Mesenchymal stem cell (in vitro differentiated cells and primary cell): ENCODE results near the gene SMIM29.

Experiments used
- DNase-seq: peaks from one replicate; pipeline ENCODE4 v3.0.0-alpha.2; 2013
- H2AFZ ChIP-seq: one replicate; pipeline ENCODE4 v1.6.1; 2013; ENCODE audit warnings: low read depth, mild to moderate bottlenecking, control low read depth, inconsistent platforms, low read length, moderate library complexity
- H2AK5ac ChIP-seq: 2 replicates; pipeline ENCODE4 v1.6.1; 2013; ENCODE audit warnings: low read length, moderate library complexity, mild to moderate bottlenecking, inconsistent platforms; ENCODE audit not compliant: severe bottlenecking
- H2BK120ac ChIP-seq: one replicate; pipeline ENCODE4 v1.6.1; 2013; ENCODE audit warnings: low read depth, mild to moderate bottlenecking, inconsistent platforms, low read length, moderate library complexity
- H2BK12ac ChIP-seq, 2 experiments: one replicate each; pipeline ENCODE4 v1.6.1; 2013; ENCODE audit warnings: inconsistent platforms in 2 of 2, low read length in 2 of 2, mild to moderate bottlenecking in 2 of 2, moderate library complexity in 2 of 2, control low read depth in 1 of 2
- H2BK15ac ChIP-seq: one replicate; pipeline ENCODE4 v1.6.1; 2013; ENCODE audit warnings: mild to moderate bottlenecking, low read depth, inconsistent platforms; ENCODE audit not compliant: poor library complexity, severe bottlenecking
- H2BK5ac ChIP-seq: 2 replicates; pipeline ENCODE4 v1.6.1; 2013; ENCODE audit warnings: low read depth, mild to moderate bottlenecking, low read length, control low read depth, inconsistent platforms; ENCODE audit not compliant: poor library complexity, severe bottlenecking
- H3K14ac ChIP-seq, 2 experiments: one replicate each; pipeline ENCODE4 v1.6.1; 2013; ENCODE audit warnings: inconsistent platforms in 2 of 2, low read length in 2 of 2, control low read depth in 1 of 2, mild to moderate bottlenecking in 1 of 2, moderate library complexity in 1 of 2
- H3K18ac ChIP-seq, 2 experiments: one replicate each; pipeline ENCODE4 v1.6.1; 2013; ENCODE audit warnings: inconsistent platforms in 2 of 2, low read length in 2 of 2, control low read depth in 1 of 2, low read depth in 1 of 2, mild to moderate bottlenecking in 1 of 2
- H3K23ac ChIP-seq, 2 experiments: one replicate each; pipeline ENCODE4 v1.6.1; 2013; ENCODE audit warnings: inconsistent platforms in 2 of 2, low read length in 2 of 2, mild to moderate bottlenecking in 2 of 2, moderate library complexity in 2 of 2, control low read depth in 1 of 2
- H3K27ac ChIP-seq: 2 replicates; pipeline ENCODE4 v1.5.1; 2013; ENCODE audit warnings: mild to moderate bottlenecking, moderate library complexity, low read length, control low read depth, inconsistent platforms; ENCODE audit not compliant: poor library complexity, severe bottlenecking
- H3K27me3 ChIP-seq, 2 experiments: 2 replicates each; pipeline versions ENCODE4 v1.6.1 to v1.7.0; 2013; ENCODE audit warnings: low read length in 2 of 2, mild to moderate bottlenecking in 2 of 2, moderate library complexity in 2 of 2, control low read depth in 1 of 2, inconsistent platforms in 1 of 2; ENCODE audit not compliant: control insufficient read depth in 1 of 2, insufficient read depth in 1 of 2
- H3K36me3 ChIP-seq, 2 experiments: 2 replicates each; pipeline versions ENCODE4 v1.6.1 to v1.7.0; 2013; ENCODE audit warnings: low read length in 2 of 2, control low read depth in 1 of 2, inconsistent platforms in 1 of 2, low read depth in 1 of 2, mild to moderate bottlenecking in 1 of 2; ENCODE audit not compliant: insufficient read depth in 2 of 2, control insufficient read depth in 1 of 2
- H3K4ac ChIP-seq, 2 experiments: one replicate each; pipeline ENCODE4 v1.6.1; 2013; ENCODE audit warnings: inconsistent platforms in 2 of 2, low read length in 2 of 2, mild to moderate bottlenecking in 2 of 2, moderate library complexity in 2 of 2, control low read depth in 1 of 2, low read depth in 1 of 2
- H3K4me1 ChIP-seq: 2 replicates; pipeline ENCODE4 v1.6.1; 2013; ENCODE audit warnings: low read depth, low read length, control low read depth; ENCODE audit not compliant: control insufficient read depth, insufficient read depth
- H3K4me2 ChIP-seq: 2 replicates; pipeline ENCODE4 v1.6.1; 2013; ENCODE audit warnings: low read length, mild to moderate bottlenecking, inconsistent platforms; ENCODE audit not compliant: poor library complexity, severe bottlenecking
- H3K4me3 ChIP-seq, 2 experiments: 2 replicates each; pipeline versions ENCODE4 v1.5.1 to v1.7.0; 2013; ENCODE audit warnings: low read length in 2 of 2, mild to moderate bottlenecking in 2 of 2, control low read depth in 1 of 2, low read depth in 1 of 2; ENCODE audit not compliant: insufficient read depth in 1 of 2
- H3K79me1 ChIP-seq: replicated peaks from 2 replicates; pipeline ENCODE4 v1.6.1; 2013; ENCODE audit warnings: mild to moderate bottlenecking, control low read depth, low read length, inconsistent platforms; ENCODE audit not compliant: poor library complexity, severe bottlenecking
- H3K9ac ChIP-seq: 2 replicates; pipeline ENCODE4 v1.7.0; 2013; ENCODE audit warnings: mild to moderate bottlenecking, low read length, moderate library complexity
- H3K9me3 ChIP-seq: 2 replicates; pipeline ENCODE4 v1.7.0; 2013; ENCODE audit warnings: mild to moderate bottlenecking, low read length; ENCODE audit not compliant: control insufficient read depth
- H4K8ac ChIP-seq: one replicate; pipeline ENCODE4 v1.6.1; 2013; ENCODE audit warnings: inconsistent platforms, mild to moderate bottlenecking, low read length, moderate library complexity
- H4K91ac ChIP-seq: one replicate; pipeline ENCODE4 v1.6.1; 2013; ENCODE audit warnings: mild to moderate bottlenecking, low read length, inconsistent platforms
- WGBS: methylation state at CpG from one replicate; pipeline ENCODE4 v1.1.7; 2013; ENCODE audit warnings: mixed read lengths; 5-methylcytosine and 5-hydroxymethylcytosine counted together

Gene SMIM29

DNA sequence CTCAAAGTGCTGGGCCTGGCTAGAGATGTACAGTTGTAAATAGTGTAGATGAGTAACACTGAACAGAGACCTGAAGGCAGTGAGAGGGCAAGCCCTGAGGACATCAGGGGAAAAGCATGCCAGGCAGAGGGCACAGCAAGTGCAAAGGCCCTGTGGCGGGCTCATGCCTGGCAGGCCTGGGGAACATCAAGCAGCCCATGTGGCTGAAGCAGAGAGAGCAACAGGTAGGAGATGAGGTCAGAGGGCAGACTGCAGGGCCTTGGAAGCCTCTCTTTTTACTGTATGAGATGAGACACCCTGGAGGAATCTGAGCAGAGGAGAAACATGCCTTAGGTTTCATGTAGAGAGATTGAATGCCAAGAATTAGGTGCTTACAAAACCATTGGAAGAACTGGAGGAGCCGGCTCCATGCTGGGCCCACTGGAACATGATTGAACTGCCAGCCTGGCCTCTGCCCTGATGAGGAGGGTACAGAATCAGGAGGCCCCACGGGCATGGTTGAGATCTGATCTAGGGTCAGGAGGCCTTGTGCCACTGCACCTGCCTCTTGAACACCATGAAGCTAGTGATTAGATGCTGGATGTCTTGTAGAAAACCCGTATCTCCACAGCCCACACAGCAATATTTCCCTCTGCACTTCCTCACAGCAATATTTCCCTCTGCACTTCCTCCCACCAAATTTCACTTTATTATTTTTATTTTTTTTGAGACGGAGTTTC, 18.0 kb downstream of the SMIM29 start:
- Histone ChIP-seq H2AK5ac (no peak overlapping the region), H3K4me3 (no peak overlapping the region), H2BK5ac (no peak overlapping the region), H3K36me3 (no peaks in the 10 kb centered on the region), H3K14ac (peak overlapping the region in 1 of 2 experiments; percentile 28), H3K9me3 (no peaks in the 10 kb centered on the region), H3K27ac (no peak overlapping the region), H2BK12ac (no peak overlapping the region), H3K4me1 (peaks cover 28% of the 10 kb centered on the region), H3K23ac (no peak overlapping the region), H2BK15ac (no peak overlapping the region), H3K79me1 (no peaks in the 10 kb centered on the region), H2AFZ (no peak overlapping the region), H3K18ac (no peak overlapping the region), H2BK120ac (no peak overlapping the region), H3K9ac (no peak overlapping the region), H3K4me2 (no peak overlapping the region), H3K4ac (no peak overlapping the region), H4K91ac (no peak overlapping the region), H3K27me3 (no peaks in the 10 kb centered on the region), H4K8ac (no peak overlapping the region)
- no peak for DNase-seq
- 98% methylated on average over 5 of the region's 5 CpGs for WGBS

- no peak for DNase-seq
- no peak overlapping the region for H3K27ac ChIP-seq
- over 99% methylated on average over 7 of the region's 8 CpGs for whole genome bisulfite sequencing
- H3K4me3 ChIP-seq: no peak overlapping the region
- H2AFZ ChIP-seq: no peak overlapping the region
- no peak overlapping the region for H4K91ac ChIP-seq
- peaks cover 20% of the 10 kb centered on the region for H3K4me1 ChIP-seq
- H3K14ac ChIP-seq: no peak overlapping the region
- H3K18ac ChIP-seq: no peak overlapping the region
- no peak overlapping the region for H2BK120ac ChIP-seq
- H3K27me3 ChIP-seq: no peaks in the 10 kb centered on the region
- H2BK12ac ChIP-seq: no peak overlapping the region
- no peaks in the 10 kb centered on the region for H3K36me3 ChIP-seq
- H3K79me1 ChIP-seq: no peaks in the 10 kb centered on the region
- H4K8ac ChIP-seq: no peak overlapping the region
- no peaks in the 10 kb centered on the region for H3K9me3 ChIP-seq
- H3K4ac ChIP-seq: no peak overlapping the region
- no peak overlapping the region for H3K9ac ChIP-seq
- H3K23ac ChIP-seq: no peak overlapping the region
- no peak overlapping the region for H2BK5ac ChIP-seq
- no peak overlapping the region for H3K4me2 ChIP-seq
- no peak overlapping the region for H2AK5ac ChIP-seq
- H2BK15ac ChIP-seq: no peak overlapping the region
These were observed 18.9 kb downstream of the SMIM29 start for GRCh38 chr6:34229877-34230276.

DNA sequence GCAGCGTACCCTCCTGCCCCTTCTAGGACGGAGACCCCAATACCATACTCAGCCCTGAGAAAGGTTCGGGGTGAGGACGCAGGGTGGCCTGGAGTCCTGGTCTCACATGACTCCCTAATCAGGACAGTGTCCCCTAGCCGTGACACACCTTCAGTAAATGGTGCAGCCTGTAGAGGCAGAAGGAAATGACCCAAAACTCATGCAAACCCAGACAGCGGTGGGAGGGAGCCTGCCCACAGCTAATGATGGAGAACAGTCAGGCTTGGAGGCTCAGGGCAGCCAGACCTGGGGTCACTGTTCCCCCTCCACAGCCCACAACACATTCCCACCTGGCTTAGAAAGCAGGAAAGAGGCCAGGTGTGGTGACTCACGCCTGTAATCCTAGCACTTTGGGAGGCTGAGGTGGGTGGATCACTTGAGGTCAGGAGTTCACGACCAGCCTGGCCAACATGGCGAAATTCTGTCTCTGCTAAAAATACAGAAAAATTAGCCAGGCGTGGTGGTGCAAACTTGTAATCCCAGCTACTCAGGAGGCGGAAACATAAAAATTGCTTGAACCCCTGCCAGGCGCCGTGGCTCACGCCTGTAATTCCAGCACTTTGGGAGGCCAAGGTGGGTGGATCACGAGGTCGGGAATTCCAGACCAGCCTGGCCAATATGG, 20.9 kb downstream of the SMIM29 start:
- H2BK15ac ChIP-seq: peak overlapping the region; percentile 29

DNA sequence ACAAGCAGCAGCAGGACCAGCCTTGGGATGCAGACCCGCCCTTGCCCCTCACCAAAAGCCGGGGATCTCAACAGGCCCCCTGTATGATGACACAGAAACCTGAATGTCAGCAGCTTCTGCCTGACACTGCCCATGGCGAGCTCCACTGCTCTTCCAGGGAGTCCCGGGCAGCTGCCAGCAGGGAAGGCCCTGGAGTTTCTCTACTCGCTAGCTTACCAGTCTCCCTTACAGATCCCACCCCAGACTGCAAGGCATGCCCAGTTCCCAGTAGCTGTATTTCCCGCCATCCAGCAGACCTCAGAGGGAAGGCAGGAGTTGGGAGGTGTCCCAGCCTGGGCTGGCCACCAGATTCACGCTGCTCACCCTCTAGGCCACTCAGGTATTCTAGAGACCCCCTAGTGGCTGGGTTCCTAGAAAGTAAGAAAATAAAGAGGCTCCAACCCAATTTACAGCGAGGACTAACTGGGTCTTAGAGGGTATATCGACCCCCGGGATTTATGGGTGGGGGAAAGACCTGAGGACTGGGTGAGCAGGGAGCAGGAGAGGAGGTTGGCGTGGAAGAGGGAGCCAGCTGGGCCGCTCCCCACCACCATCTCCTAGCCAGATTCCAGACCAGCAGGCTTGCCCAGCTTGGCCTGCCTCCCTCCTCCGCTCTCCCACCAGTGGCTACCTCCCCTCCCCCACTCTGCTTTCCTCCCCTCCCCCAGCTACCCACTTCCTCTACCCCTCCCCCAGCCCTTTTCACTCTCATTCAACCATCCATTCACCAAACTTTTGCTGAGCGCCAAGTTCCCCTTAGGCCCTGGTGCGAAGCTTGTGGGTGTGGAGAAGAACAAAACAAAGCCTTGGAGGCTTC, 21.8 kb downstream of the SMIM29 start:
- Histone ChIP-seq H2BK15ac (peak overlapping the region; percentile 49), H3K23ac (no peak overlapping the region), H3K27ac (no peak overlapping the region), H2BK5ac (no peak overlapping the region), H3K4me3 (no peak overlapping the region), H3K36me3 (no peaks in the 10 kb centered on the region), H3K18ac (peak overlapping the region in 1 of 2 experiments; percentile 19), H3K27me3 (no peaks in the 10 kb centered on the region), H3K79me1 (no peaks in the 10 kb centered on the region), H2BK120ac (peak overlapping the region; percentile 64), H2AK5ac (no peak overlapping the region), H4K91ac (peak overlapping the region; percentile 53), H4K8ac (peak overlapping the region; percentile 33), H2AFZ (no peak overlapping the region), H2BK12ac (peak overlapping the region in 1 of 2 experiments; percentile 26), H3K4me1 (peaks cover 28% of the 10 kb centered on the region), H3K14ac (no peak overlapping the region), H3K4ac (no peak overlapping the region), H3K9me3 (no peaks in the 10 kb centered on the region), H3K9ac (no peak overlapping the region), H3K4me2 (no peak overlapping the region)
- DNase-seq: no peak
- WGBS: 83% methylated on average over 12 of the region's 15 CpGs

More for the DNA sequence above, 20.9 kb downstream of the SMIM29 start:
- peak overlapping the region in 1 of 2 experiments; percentile 78 for H3K4ac ChIP-seq
- H3K9ac ChIP-seq: no peak overlapping the region
- no peaks in the 10 kb centered on the region for H3K36me3 ChIP-seq
- no peaks in the 10 kb centered on the region for H3K79me1 ChIP-seq
- H3K4me3 ChIP-seq: no peak overlapping the region
- H2AFZ ChIP-seq: no peak overlapping the region
- no peak overlapping the region for H3K14ac ChIP-seq
- WGBS: 92% methylated on average over 16 of the region's 16 CpGs
- no peaks in the 10 kb centered on the region for H3K9me3 ChIP-seq
- peak overlapping the region; percentile 64 for H2BK120ac ChIP-seq
- H3K27ac ChIP-seq: no peak overlapping the region
- H2BK12ac ChIP-seq: peak overlapping the region in 1 of 2 experiments; percentile 93
- H3K18ac ChIP-seq: peak overlapping the region; percentile 33 to 65
- H3K4me2 ChIP-seq: no peak overlapping the region
- H3K4me1 ChIP-seq: peaks cover 30% of the 10 kb centered on the region
- H4K91ac ChIP-seq: no peak overlapping the region
- peak overlapping the region; percentile 12 for H4K8ac ChIP-seq
- peak overlapping the region in 1 of 2 experiments; percentile 74 for H3K23ac ChIP-seq
- no peak for DNase-seq
- H3K27me3 ChIP-seq: no peaks in the 10 kb centered on the region
- H2AK5ac ChIP-seq: no peak overlapping the region
- H2BK5ac ChIP-seq: no peak overlapping the region
